ENCODE measurements around the gene SVOP.
"Not testable (repeated sequence)": the region's sequence is repeated elsewhere in the genome, so short reads cannot be mapped to it uniquely, and the experiment has no call there.

The SVOP gene

DNA sequence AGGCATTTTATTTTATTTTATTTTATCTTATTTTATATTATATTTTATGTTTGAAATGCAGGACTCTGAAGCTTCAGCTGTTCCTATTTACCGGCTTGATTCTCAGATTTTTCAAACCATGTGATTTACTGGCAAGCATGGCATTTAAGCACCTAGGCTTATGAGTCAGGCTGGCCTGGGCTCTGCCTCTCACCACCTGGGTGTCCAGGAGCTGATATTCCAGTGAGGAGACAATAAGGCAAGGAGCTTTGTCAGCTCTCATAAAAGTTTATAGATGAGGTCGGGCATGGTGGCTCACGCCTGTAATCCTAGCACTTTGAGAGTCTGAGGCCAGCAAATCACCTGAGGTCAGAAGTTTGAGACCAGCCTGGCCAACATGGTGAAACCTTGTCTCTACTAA lies 138.9 kb downstream of the SVOP start:
- DNase-seq = no peak

DNA sequence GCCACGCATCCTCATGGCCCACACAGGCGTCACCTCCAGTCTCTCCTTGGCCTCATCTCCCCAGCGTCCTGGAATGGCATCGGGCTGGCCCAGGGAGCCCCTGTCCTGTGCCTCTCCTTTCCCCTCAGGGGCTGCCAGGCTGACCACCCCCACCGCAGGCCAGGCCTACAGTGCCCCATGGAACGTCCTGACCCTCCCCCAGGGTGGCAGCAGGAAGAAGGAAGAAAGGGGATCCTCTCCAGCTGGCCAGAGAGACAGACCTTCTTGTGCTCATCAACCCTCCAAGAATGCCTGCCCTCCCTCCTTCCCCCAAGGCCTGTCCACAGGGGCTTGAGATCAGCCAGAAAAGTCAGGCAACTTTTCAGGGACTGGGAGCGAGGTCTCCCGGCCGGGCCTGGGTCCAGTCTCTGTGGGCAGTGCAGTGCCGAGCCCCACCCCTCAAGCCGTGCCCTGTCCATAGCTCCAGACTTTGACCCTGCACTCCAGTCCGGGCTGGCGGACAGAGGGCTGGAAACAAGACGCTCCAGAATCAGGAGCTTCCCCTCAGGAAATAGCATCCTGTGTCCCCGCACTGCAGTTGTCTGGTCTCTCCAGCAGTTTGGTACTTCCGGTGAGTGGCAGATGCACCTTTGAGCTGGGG lies 141.1 kb downstream of the SVOP start, which contains the start of gene DAO:
Gene DAO (plus strand): TSS at position 478 of the 640 bp plus-strand sequence. CDS start 4,915 bp downstream, outside the sequence.
- no peak for DNase-seq

DNA sequence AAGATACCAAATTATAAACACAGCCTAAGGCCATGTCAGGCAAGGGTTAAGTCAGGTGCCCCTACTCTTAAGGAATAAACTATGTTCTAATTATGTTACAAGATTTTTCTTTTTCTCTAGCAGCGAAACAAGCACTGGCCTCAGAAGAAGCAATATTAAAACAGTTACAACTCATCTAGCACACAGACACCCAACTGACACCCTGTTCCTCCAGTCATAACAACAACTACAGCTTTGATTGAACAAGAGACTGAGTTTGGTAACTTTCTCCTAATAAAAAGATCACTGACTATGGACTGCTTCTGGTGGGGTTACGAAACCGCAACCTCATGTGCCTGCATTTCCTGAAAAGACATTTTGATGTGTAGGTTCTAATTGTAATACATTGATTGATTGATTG lies 144.3 kb downstream of the SVOP start:
- no peak for DNase-seq

DNA sequence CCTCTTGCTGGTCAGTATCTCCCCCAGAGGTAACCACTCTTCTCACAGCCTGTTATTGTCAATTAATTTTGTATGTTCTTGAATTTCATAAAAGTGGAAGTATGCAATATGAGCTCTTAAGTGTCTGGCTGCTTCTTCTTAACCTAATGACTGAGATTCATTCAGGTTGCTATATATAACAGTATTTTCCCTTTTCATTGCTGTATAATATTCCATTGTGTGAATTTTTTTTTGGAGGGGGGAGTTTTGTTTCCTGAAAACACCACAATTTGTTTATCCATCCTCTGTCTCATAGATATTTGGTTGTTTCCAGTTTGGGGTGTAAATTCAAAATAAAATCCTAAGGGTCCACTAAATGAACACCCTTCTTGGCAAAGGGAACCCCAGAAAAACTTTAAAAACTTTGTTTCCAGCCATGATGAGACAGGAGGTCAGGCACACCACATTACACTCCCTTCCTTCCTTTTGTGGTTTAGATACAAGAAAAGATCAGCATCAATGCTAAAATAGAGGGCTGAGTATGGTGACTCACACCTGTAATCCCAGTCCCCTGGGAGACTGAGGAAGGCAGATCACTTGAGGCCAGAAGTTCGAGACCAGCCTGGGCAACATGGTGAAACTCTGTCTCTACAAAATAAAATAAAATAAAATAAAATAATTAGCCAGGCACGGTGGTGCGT lies 145.0 kb downstream of the SVOP start:
- no peak for DNase-seq

DNA sequence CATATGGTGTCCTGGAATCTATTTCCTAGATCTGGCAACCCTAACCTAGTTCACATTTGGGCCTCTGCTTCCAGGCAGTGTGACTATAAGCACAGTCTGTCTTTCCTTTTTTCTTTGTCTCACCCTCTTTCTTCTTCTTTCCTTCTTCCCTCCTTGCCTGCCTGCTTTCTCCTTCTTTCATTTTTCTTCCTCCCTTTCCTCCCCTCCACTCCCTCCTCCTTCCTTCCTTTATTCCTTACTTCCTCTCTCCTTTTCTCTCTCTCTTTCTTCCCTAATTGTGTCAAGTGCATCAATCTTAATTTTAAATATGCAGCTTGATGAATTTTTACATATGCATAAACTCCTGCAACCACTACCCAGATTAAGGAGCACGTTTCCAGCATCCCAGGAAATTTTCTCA lies 145.6 kb downstream of the SVOP start:
- no peak for DNase-seq

DNA sequence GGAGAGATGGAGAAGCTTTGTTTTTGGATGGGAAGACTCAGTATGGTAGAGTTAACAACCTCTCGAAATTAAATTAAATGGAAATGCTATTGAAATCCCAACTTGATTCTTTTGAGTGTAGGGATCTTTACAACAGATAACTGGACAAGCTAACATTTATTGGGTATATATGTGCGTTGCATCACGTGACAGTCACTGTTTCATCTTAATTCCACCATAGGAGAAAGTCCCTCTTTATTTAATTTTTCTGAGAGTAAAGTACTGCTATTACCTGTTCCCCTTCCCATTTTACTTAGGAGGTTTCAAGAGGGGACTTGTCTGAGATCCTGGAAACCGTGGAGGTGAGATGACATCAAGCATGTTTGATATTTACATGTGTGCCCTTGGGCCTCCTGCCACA lies 152.1 kb downstream of the SVOP start:
- DNase-seq = no peak

DNA sequence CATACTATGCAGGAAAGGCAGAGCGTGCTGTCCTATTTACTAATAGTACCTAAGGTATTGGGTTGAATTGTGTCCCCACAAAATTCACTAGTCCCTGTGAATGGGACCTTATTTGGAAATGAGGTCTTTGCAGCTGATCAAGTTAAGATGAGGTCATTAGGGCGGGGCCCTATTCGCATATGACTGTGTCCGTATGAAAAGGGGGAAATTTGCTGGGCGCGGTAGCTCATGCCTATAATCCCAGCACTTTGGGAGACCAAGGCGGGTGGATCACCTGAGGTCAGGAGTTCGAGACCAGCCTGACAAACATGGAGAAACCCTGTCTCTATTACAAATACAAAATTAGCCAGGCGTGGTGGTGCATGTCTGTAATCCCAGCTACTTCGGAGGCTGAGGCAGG lies 154.8 kb downstream of the SVOP start:
- not testable (repeated sequence) for DNase-seq

DNA sequence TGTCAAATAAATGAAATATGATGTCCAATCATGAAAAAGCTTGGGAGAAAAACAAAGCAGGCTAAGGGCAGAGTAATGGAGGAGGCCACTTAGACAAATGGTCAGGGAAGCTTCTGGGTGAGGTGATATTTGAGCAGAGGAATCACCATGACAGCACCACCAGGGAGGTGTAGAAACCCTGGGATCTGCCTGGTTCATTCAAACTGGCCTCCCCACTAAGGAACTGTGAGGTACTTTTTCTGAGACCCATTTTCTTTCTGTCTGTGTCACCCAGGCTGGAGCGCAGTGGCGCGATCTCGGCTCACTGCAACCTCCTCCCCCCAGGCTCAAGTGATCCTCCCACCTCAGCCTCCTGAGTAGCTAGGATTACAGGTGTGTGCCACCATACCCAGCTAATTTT lies 155.7 kb downstream of the SVOP start:
- DNase-seq = no peak

DNA sequence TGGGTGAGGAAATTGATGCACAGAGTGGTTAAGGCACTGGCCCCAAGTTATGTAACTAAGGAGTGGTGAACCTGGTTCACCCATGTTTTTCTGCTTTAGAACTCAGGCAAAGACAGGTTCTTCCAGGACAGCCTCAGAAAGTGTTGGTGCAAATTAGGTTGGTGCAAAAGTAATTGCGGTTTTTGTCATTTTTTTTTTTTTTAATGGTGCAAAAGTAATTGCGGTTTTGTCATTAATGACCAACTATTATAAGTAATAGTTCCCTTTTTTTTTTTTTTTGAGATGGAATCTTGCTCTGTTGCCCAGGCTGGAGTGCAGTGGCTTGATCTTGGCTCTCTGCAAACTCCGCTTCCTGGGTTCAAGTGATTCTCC lies 158.3 kb downstream of the SVOP start:
- DNase-seq = no peak

DNA sequence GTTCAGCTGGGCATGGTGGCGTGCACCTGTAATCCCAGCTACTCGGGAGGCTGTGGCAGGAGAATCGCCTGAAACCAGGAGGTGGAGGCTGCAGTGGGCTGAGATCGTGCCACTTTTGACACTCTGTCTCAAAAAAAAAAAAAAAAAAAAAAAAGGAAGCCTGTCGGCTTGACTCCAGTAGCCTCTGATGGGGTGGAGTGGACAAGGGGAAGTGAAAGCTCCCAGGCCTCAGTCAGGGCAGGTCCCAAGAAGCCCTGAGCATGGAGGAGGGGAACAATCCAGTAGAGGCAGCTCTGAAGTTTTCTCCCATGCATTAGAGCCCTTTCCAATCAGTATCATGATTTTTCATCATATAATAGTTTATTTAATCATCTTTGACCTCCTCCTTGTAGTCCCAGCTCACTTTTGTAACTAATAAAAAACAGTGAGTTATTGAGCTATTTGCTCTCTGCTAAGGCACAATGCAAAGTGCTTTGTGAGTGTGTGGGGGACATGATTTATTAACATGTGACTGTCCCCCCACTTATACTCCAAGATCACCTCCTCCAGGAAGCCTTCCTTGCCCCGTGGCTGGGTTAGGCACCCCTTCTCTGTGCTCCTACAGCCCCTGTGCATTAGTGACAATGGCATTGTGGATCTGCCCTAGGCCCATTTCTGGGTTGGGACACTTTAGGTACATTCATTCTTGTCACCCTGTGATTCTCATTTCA lies 158.8 kb downstream of the SVOP start:
- DNase-seq = no peak

DNA sequence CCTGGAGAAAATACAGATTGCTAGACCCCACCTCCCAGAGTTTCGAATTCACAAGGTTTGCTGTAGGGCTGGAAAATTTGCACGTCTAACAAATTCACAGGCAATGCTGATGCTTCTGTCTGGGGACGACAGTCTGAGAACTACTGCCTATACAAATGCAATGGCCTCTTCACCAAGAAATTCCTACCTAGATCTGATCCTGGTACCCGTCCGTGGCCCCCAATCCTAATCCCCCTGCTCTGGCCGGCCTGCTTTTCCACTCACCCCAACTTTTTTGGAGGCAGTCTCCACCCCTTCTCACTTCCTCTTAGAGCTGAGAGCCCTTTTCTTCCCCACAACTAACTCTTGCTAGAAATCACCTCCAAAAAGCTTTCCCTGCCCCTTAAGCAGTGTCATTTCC lies 160.4 kb downstream of the SVOP start:
- no peak for DNase-seq

DNA sequence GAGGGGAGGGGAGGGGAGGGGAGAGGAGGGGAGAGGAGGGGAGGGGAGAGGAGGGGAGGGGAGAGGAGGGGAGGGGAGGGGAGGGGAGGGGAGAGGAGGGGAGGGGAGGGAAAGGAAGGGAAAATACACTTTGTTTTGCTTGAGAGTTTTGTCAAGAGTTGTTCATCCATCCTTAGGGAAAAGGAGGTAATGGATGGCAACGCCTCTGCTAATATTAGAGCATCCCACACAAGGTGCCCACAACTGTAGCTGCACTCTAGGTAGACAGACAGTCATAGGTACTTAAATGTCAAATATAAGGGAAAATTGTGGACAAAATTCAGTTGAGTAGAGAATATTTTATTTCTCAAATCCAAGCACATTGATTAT lies 161.0 kb downstream of the SVOP start:
- DNase-seq = no peak

DNA sequence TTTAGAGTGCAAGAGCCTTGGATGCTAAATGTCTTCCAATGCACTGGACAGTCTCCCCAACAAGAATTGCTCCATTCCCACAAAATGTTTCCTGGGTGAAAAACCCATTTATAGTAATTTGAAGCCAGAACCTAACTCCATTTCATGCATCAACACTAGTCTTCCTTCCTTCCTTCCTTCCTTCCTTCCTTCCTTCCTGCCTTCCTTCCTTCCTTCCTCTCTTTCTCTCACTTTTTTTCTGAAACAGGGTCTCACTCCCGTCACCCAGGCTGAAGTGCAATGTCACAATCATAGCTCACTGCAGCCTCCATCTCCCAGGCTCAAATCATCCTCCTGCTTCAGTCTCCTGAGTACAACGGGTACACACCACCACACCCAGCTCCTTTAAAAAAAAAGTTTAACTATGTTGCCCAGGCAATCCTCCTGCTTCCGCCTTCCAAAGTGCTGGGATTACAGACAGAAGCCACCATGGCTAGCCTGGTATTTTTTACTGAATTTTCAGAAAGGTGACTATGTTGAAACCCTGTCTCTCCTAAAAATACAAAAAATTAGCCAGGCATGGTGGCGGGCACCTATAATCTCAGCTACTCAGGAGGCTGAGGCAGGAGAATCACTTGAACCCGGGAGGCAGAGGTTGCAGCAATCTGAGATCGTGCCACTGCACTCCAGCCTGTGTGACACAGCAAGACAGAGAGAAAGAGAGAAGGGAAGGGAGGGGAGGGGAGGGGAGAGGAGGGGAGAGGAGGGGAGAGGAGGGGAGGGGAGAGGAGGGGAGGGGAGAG lies 161.5 kb downstream of the SVOP start:
- not testable (repeated sequence) for DNase-seq

DNA sequence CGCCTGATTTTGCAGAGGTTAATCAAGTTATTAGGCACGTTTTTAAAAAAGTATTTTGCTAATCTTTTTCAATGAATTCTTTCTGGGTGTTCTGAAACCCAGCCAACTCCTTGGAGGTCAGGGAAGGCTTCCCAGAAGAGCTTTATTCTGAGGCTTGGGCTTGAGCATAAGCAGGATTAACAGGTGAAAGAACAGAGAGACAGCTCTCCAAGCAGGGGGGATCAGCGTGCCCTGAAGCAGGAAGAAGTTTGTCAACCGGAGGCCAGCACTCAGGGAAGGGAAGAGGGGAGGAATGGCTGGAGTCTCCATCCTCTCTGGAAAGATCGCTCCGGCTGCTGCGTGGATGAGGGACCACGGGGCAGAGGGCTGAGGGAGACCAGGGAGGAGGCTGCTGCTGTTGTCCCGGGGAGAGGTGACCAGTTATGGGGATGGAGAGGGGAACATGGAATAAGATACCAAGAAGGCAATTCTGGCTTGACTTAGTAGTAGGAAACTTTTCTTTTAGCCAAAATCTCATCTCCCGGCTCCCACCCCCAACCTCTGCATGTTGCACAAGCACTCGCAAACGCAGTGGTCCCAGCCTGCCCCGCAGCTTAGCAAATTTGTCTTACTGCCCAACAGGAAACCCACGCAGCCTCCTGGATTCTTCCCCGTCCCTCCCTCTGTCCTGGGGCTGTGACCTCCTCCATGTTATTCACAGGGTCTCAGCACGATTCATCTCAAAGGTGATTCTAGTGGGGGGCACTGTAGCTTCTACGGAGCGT lies 162.4 kb downstream of the SVOP start:
- no peak for DNase-seq

All from stimulated activated CD4-positive, alpha-beta T cell treated with anti-CD3 and anti-CD28 coated beads, Interleukin-4, amount 100 ng/mL, for 4 hours (primary cell).